Endothelial cell of umbilical vein (primary cell): ENCODE measurements around the gene TBC1D8. TPM values are rescaled to one million over a fixed set of nuclear protein-coding genes. Genes with fewer than 3 reads are reported as not detected.

Source experiments
- BruUV-seq: library from RNA; stranded (reverse); fragments of 400-500 nt; replicated peaks from 2 replicates; lab custom pipeline; 2021; lab: Mats Ljungman, UMichigan
- CTCF ChIA-PET: fragments of 300-600, 350-600 bp; sonication (Branson Sonifier 250); formaldehyde crosslinking; loops from one replicate; lab custom pipeline; 2021; ENCODE audit warnings: antibody characterized with exemption, inconsistent platforms; lab: Charles Lee
- POLR2A ChIA-PET: fragments of 300-600, 350-600 bp; sonication (Branson Sonifier 250); formaldehyde crosslinking; loops from one replicate; lab custom pipeline; 2021; ENCODE audit warnings: antibody characterized with exemption, inconsistent platforms; lab: Charles Lee
- DNase-seq: peaks from one replicate; pipeline ENCODE4 v3.0.0-alpha.2; 2011; ENCODE audit warnings: low read depth, low spot score
- FAIRE-seq: peaks from 2 replicates; lab custom pipeline; 2011; peaks lifted over from hg19 to GRCh38; lab: Jason Lieb, UNC
- H2AFZ ChIP-seq: 2 replicates; pipeline ENCODE4 v1.6.0; 2012; ENCODE audit warnings: low read depth, low read length, control low read depth, inconsistent platforms
- H3K27ac ChIP-seq: 2 replicates; pipeline ENCODE4 v1.5.1; 2011; ENCODE audit warnings: low read depth, mild to moderate bottlenecking, control low read depth, low read length, moderate library complexity; ENCODE audit not compliant: insufficient read depth
- H3K27me3 ChIP-seq, 2 experiments: 2 replicates each; pipeline versions ENCODE4 v1.6.0 to v1.6.1; 2011; ENCODE audit warnings: low read length in 2 of 2, mixed read lengths in 1 of 2; ENCODE audit not compliant: control insufficient read depth in 2 of 2, insufficient read depth in 2 of 2
- H3K36me3 ChIP-seq, 2 experiments: 2 replicates in 1 of 2; 3 replicates in 1 of 2; pipeline ENCODE4 v1.5.1; 2011; ENCODE audit warnings: low read length in 2 of 2, mild to moderate bottlenecking in 1 of 2, moderate library complexity in 1 of 2; ENCODE audit not compliant: control insufficient read depth in 2 of 2, insufficient read depth in 2 of 2; ENCODE audit errors: extremely low read depth in 1 of 2
- H3K4me1 ChIP-seq: 3 replicates; pipeline ENCODE4 v1.5.1; 2011; ENCODE audit warnings: mild to moderate bottlenecking, low read length; ENCODE audit not compliant: control insufficient read depth, insufficient read depth; ENCODE audit errors: extremely low read depth
- H3K4me2 ChIP-seq: 2 replicates; pipeline ENCODE4 v1.6.1; 2011; ENCODE audit warnings: low read length, control low read depth, mixed read lengths; ENCODE audit not compliant: insufficient read depth
- H3K4me3 ChIP-seq, 3 experiments: fragments of 200-600 bp in 1 of 3; sonication (generic), shearing (Covaris generic) in 1 of 3; replicated peaks in 1 of 3; 2 replicates each; pipeline ENCODE4 v1.5.1; 2011 to 2016; ENCODE audit warnings: control low read depth in 3 of 3, low read length in 3 of 3, mild to moderate bottlenecking in 2 of 3, inconsistent platforms in 1 of 3, low read depth in 1 of 3, moderate library complexity in 1 of 3; ENCODE audit not compliant: insufficient read depth in 1 of 3
- H3K79me2 ChIP-seq: 2 replicates; pipeline ENCODE4 v1.6.0; 2012; ENCODE audit warnings: low read length, inconsistent platforms; ENCODE audit not compliant: control insufficient read depth, insufficient read depth
- H3K9ac ChIP-seq: replicated peaks from 2 replicates; pipeline ENCODE3; 2011; ENCODE audit warnings: low read length, control low read depth; ENCODE audit not compliant: insufficient read depth; ENCODE audit errors: extremely low read depth
- H3K9me1 ChIP-seq: replicated peaks from 3 replicates; pipeline ENCODE4 v1.6.0; 2011; ENCODE audit warnings: mild to moderate bottlenecking, low read length; ENCODE audit not compliant: control insufficient read depth, insufficient read depth; ENCODE audit errors: extremely low read depth
- H3K9me3 ChIP-seq: replicated peaks from 2 replicates; pipeline ENCODE4 v1.5.1; 2012; ENCODE audit warnings: low read length, inconsistent platforms; ENCODE audit not compliant: control insufficient read depth, insufficient read depth
- H4K20me1 ChIP-seq: replicated peaks from 2 replicates; pipeline ENCODE3; 2011; ENCODE audit warnings: mild to moderate bottlenecking, low read length; ENCODE audit not compliant: control insufficient read depth, insufficient read depth; ENCODE audit errors: extremely low read depth
- EZH2 ChIP-seq: IDR thresholded peaks from 2 replicates; pipeline ENCODE4 v1.6.1; 2012; ENCODE audit warnings: borderline replicate concordance, low read depth, mild to moderate bottlenecking, moderate library complexity, low read length, inconsistent platforms; ENCODE audit not compliant: severe bottlenecking
- FOS ChIP-seq: IDR thresholded peaks from 2 replicates; pipeline ENCODE4 v1.6.1; 2011; ENCODE audit warnings: mild to moderate bottlenecking, low read length, moderate library complexity, borderline replicate concordance; ENCODE audit not compliant: insufficient read depth
- GATA2 ChIP-seq: IDR thresholded peaks from 2 replicates; pipeline ENCODE4 v1.7.0; 2011; ENCODE audit warnings: low read depth, mild to moderate bottlenecking, moderate library complexity, mixed read lengths, low read length; ENCODE audit not compliant: insufficient read length, insufficient read depth
- JUN ChIP-seq: IDR thresholded peaks from 2 replicates; pipeline ENCODE4 v1.6.1; 2011; ENCODE audit warnings: borderline replicate concordance, low read depth; ENCODE audit not compliant: insufficient read length, insufficient read depth
- MAX ChIP-seq: IDR thresholded peaks from 2 replicates; pipeline ENCODE4 v1.6.1; 2011; ENCODE audit not compliant: insufficient read depth, insufficient read length
- MYC ChIP-seq: IDR thresholded peaks from one replicate; pipeline ENCODE4 v1.6.1; 2011; ENCODE audit warnings: mild to moderate bottlenecking, low read depth, low read length
- POLR2A ChIP-seq: IDR thresholded peaks from 2 replicates; pipeline ENCODE4 v1.6.1; 2012; ENCODE audit warnings: low read depth, mild to moderate bottlenecking, control low read depth, low read length
- POLR2AphosphoS5 ChIP-seq: IDR thresholded peaks from 2 replicates; pipeline ENCODE4 v1.6.1; 2012; ENCODE audit warnings: low read depth, mild to moderate bottlenecking, control low read depth, low read length, moderate library complexity; ENCODE audit not compliant: insufficient read depth
- dilution Hi-C: fragments of 300-500 bp; cut with MboI; formaldehyde crosslinking; loops from one replicate; pipeline ENCODE4 v1.15.0; 2019; ENCODE audit warnings: low sequenced_read_pairs; ENCODE audit not compliant: extremely low pct_ligation_motif_present
- intact Hi-C: fragments of 100-400 bp; cut with micrococcal nuclease; formaldehyde crosslinking; loops from one replicate; pipeline ENCODE4 v1.10.0; 2022
- polyA plus RNA-seq, 4 experiments: library from polyadenylated mRNA; depleted of rRNA in 3 of 4; stranded (reverse) in 3 of 4; unstranded in 1 of 4; fragments of >200 nt; gene quantifications; 2 replicates each; pipeline versions ENCODE4 v1.2.1 to v1.2.3, GENCODE V29; 2011 to 2012; ENCODE audit warnings: missing spikeins in 1 of 4
- total RNA-seq: library from RNA; stranded (reverse); gene quantifications from 2 replicates; pipeline ENCODE4 v1.2.3, GENCODE V29; 2021
- TF ChIP-seq, protein P1 (sequence below), 2 donors: IDR thresholded peaks; 1 replicate in 1 of 2; 2 replicates in 1 of 2; pipeline ENCODE4 v1.5.1; 2011; ENCODE audit warnings: low read length in 2 of 2, mild to moderate bottlenecking in 2 of 2, moderate library complexity in 2 of 2, control low read depth in 1 of 2, inconsistent platforms in 1 of 2, low read depth in 1 of 2; ENCODE audit not compliant: insufficient read depth in 1 of 2; ENCODE audit errors: extremely low read depth in 1 of 2

TBC1D8 gene
- total and polyA plus RNA-seq, 2 donors (not counting 3 experiments of a cell fraction or from before 2014, with no cell fraction given): 28.5 to 32.1 TPM

DNA sequence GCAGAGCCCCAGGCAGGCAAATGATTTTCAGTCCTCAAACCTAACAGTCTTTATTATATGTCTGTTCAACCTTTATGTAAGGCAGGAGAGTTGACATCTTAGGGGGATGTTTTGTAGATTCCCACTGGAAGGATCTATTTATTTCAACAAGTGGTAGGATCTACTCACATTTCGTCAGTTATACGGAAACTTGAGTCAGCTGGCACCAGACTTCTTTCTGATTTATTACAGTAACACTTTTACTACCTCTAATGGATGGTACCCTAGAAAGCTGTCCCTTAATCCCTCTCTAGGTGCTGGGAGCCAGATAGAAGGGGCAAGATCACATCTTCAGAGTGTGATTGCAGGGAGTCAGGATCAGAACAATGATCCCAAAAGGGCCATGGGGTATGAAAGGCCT is 151.2 kb downstream of the TBC1D8 start:
- no peak overlapping the region for H3K4me2 ChIP-seq
- no peaks in the 10 kb centered on the region for H3K27me3 ChIP-seq
- H4K20me1 ChIP-seq: no peaks in the 10 kb centered on the region
- peaks cover 29% of the 10 kb centered on the region for H3K79me2 ChIP-seq
- DNase-seq: no peak
- peaks cover 22% of the 10 kb centered on the region for H3K4me1 ChIP-seq
- intact Hi-C loops (no loop called here), dilution Hi-C loops (no loop called here)
- no TSS peak for BruUV-seq
- POLR2A ChIA-PET: interaction anchor here (0.5 kb wide), 1 partner anchor 9 kb away, joined by 4 read pairs; no protein-coding TSS in a partner anchor
- H3K4me3 ChIP-seq: no peak overlapping the region
- TF ChIP-seq POLR2AphosphoS5 (no peak), JUN (no peak), MYC (no peak), POLR2A (no peak), EZH2 (no peak), GATA2 (no peak), MAX (no peak), FOS (no peak)
- TF ChIP-seq, protein P1, sequence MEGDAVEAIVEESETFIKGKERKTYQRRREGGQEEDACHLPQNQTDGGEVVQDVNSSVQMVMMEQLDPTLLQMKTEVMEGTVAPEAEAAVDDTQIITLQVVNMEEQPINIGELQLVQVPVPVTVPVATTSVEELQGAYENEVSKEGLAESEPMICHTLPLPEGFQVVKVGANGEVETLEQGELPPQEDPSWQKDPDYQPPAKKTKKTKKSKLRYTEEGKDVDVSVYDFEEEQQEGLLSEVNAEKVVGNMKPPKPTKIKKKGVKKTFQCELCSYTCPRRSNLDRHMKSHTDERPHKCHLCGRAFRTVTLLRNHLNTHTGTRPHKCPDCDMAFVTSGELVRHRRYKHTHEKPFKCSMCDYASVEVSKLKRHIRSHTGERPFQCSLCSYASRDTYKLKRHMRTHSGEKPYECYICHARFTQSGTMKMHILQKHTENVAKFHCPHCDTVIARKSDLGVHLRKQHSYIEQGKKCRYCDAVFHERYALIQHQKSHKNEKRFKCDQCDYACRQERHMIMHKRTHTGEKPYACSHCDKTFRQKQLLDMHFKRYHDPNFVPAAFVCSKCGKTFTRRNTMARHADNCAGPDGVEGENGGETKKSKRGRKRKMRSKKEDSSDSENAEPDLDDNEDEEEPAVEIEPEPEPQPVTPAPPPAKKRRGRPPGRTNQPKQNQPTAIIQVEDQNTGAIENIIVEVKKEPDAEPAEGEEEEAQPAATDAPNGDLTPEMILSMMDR (IDR thresholded peaks at IDR 0.05; ENCODE audit: extremely low read depth in 1 of 2, insufficient read depth in 1 of 2, low read depth in 1 of 2, low read length in 2 of 2): no peak
- H3K36me3 ChIP-seq: peaks cover 11 to 16% of the 10 kb centered on the region in 2 experiments
- H3K27ac ChIP-seq: no peak overlapping the region
- no peaks in the 10 kb centered on the region for H3K9me1 ChIP-seq
- no peak for FAIRE-seq
- H3K9me3 ChIP-seq: no peaks in the 10 kb centered on the region
- H2AFZ ChIP-seq: no peak overlapping the region
- H3K9ac ChIP-seq: no peak overlapping the region
- CTCF ChIA-PET: no interaction called here
